Right atrium auricular region (tissue), 2 donors: ENCODE data around the gene NMNAT2. TPM values are rescaled to one million over a fixed set of nuclear protein-coding genes. Genes with fewer than 3 reads are reported as not detected.

Experiments used
- DNase-seq: peaks from one replicate; pipeline ENCODE4 v3.0.0-alpha.2; 2019; ENCODE audit warnings: low spot score
- H3K27ac ChIP-seq, 2 donors: fragments of 200-600 bp; sonication (generic); 1 replicate in 1 of 2; 2 replicates in 1 of 2; pipeline ENCODE4 v1.5.1; 2016 to 2019
- H3K27me3 ChIP-seq, 2 donors: fragments of 200-600 bp; sonication (generic); one replicate each; pipeline versions ENCODE4 v1.5.1 to v1.6.0; 2017 to 2019
- H3K36me3 ChIP-seq: fragments of 200-600 bp; sonication (generic); one replicate; pipeline ENCODE4 v1.5.1; 2016
- H3K4me1 ChIP-seq, 2 donors: fragments of 200-600 bp; sonication (generic); one replicate each; pipeline versions ENCODE4 v1.5.1 to v1.6.0; 2017 to 2019
- H3K4me3 ChIP-seq, 2 donors: fragments of 200-600 bp; sonication (generic); 1 replicate in 1 of 2; 2 replicates in 1 of 2; pipeline ENCODE4 v1.5.1; 2017 to 2019; ENCODE audit warnings: mild to moderate bottlenecking in 1 of 2, moderate library complexity in 1 of 2
- H3K9me3 ChIP-seq, 2 donors: fragments of 200-600 bp; sonication (generic); one replicate each; pipeline ENCODE4 v1.5.1; 2019
- total RNA-seq, 2 donors: library from RNA; depleted of rRNA; stranded (reverse); fragments of >200 nt; gene quantifications; one replicate each; pipeline ENCODE4 v1.1.0, GENCODE V29; 2016
- TF ChIP-seq, protein P1 (sequence below), 2 donors: fragments of 200-600 bp; sonication (generic); IDR thresholded peaks; one replicate each; pipeline ENCODE4 v1.5.1; 2019; ENCODE audit warnings: antibody characterized with exemption in 2 of 2

NMNAT2 gene
- total RNA-seq, 2 donors from 2014 or later = 38.6 to 40.0 TPM

DNA sequence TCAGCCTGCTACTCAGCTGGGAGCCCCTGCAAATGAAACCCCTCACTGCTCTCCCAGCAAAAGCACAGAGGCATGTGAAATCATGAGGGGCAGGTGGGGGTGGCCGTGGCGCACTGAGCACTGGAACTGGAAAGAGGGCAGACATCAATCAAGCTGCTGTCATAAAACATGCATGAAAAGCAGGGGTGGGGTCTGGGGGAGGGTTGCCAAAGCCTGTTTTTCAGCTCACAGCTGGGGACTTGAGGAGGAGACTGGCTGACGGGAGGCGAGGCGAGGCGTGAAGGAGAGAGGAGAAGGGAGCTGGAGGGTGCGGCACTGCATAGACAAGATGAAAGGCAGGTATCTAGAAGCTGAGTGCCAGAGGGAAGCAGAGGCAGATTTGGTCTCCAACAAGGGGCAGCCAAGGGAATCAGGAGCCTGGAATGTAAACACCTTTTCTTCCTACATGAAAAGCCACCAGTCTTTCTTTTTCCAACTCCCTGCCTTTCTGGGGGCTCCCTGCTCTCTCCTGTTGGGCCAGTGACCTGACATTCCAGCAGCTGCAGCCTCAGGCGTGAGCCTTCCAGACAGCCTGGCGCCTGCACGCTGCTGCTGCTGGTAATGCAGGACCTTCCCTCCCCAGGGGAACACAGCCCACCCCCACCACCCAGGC is 87.0 kb downstream of the NMNAT2 start:
- no peaks in the 10 kb centered on the region for H3K36me3 ChIP-seq
- no peaks in the 10 kb centered on the region for H3K9me3 ChIP-seq
- no peak for DNase-seq
- H3K4me3 ChIP-seq = no peak overlapping the region
- H3K4me1 ChIP-seq = peaks cover 0 to 41% of the 10 kb centered on the region in 2 donors
- H3K27ac ChIP-seq = peak overlapping the region in 1 of 2 donors; percentile 17
- TF ChIP-seq, protein P1, sequence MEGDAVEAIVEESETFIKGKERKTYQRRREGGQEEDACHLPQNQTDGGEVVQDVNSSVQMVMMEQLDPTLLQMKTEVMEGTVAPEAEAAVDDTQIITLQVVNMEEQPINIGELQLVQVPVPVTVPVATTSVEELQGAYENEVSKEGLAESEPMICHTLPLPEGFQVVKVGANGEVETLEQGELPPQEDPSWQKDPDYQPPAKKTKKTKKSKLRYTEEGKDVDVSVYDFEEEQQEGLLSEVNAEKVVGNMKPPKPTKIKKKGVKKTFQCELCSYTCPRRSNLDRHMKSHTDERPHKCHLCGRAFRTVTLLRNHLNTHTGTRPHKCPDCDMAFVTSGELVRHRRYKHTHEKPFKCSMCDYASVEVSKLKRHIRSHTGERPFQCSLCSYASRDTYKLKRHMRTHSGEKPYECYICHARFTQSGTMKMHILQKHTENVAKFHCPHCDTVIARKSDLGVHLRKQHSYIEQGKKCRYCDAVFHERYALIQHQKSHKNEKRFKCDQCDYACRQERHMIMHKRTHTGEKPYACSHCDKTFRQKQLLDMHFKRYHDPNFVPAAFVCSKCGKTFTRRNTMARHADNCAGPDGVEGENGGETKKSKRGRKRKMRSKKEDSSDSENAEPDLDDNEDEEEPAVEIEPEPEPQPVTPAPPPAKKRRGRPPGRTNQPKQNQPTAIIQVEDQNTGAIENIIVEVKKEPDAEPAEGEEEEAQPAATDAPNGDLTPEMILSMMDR (IDR thresholded peaks at IDR 0.05) = no peak
- no peaks in the 10 kb centered on the region for H3K27me3 ChIP-seq

- TF ChIP-seq, protein P1 (IDR thresholded peaks at IDR 0.05) = no peak
- Histone ChIP-seq H3K27me3 (no peaks in the 10 kb centered on the region), H3K27ac (no peak overlapping the region), H3K9me3 (no peaks in the 10 kb centered on the region), H3K4me3 (no peak overlapping the region), H3K4me1 (peaks cover 0 to 41% of the 10 kb centered on the region in 2 donors), H3K36me3 (no peaks in the 10 kb centered on the region)
- DNase-seq = no peak
Observed at GRCh38 chr1:183330335-183330734, 87.8 kb downstream of the NMNAT2 start.

GRCh38 chr1:183328371-183328770 is 89.8 kb downstream of the NMNAT2 start:
- Histone ChIP-seq H3K27ac (peak overlapping the region; percentile 79 to 84), H3K4me3 (no peak overlapping the region), H3K36me3 (no peaks in the 10 kb centered on the region), H3K9me3 (no peaks in the 10 kb centered on the region), H3K4me1 (peaks cover 0 to 41% of the 10 kb centered on the region in 2 donors), H3K27me3 (no peaks in the 10 kb centered on the region)
- TF ChIP-seq, protein P1 (IDR thresholded peaks at IDR 0.05) = no peak
- no peak for DNase-seq

GRCh38 chr1:183327434-183328290 is 90.5 kb downstream of the NMNAT2 start:
- H3K4me1 ChIP-seq = peaks cover 0 to 41% of the 10 kb centered on the region in 2 donors
- H3K4me3 ChIP-seq = no peak overlapping the region
- no peak for DNase-seq
- no peaks in the 10 kb centered on the region for H3K9me3 ChIP-seq
- peak overlapping the region; percentile 79 to 84 for H3K27ac ChIP-seq
- no peaks in the 10 kb centered on the region for H3K36me3 ChIP-seq
- no peaks in the 10 kb centered on the region for H3K27me3 ChIP-seq
- TF ChIP-seq, protein P1 (IDR thresholded peaks at IDR 0.05) = no peak

- Histone ChIP-seq H3K27ac (no peak overlapping the region), H3K9me3 (no peaks in the 10 kb centered on the region), H3K27me3 (no peaks in the 10 kb centered on the region), H3K4me3 (no peak overlapping the region), H3K36me3 (no peaks in the 10 kb centered on the region), H3K4me1 (peaks cover 0 to 31% of the 10 kb centered on the region in 2 donors)
- DNase-seq = no peak
- TF ChIP-seq, protein P1 (IDR thresholded peaks at IDR 0.05) = no peak
Observed at GRCh38 chr1:183323849-183324683, 94.1 kb downstream of the NMNAT2 start.
